ENCODE data around the gene CDK5.

- no peak for TF ChIP-seq CTCF (IDR thresholded peaks at IDR 0.05 in 2 of 3, conservative IDR thresholded peaks at IDR 0.05 in 1 of 3; ENCODE audit: insufficient read depth in 2 of 3, low read depth in 1 of 3, low read length in 3 of 3)
- TF ChIP-seq USF2 (CRISPR knock-in tag; IDR thresholded peaks at IDR 0.05) = no peak
- TF ChIP-seq REST (IDR thresholded peaks at IDR 0.05; ENCODE audit: borderline replicate concordance) = no peak
- no peak for TF ChIP-seq REST (CRISPR knock-in tag; IDR thresholded peaks at IDR 0.05; ENCODE audit: low read depth)
- TF ChIP-seq JUND (IDR thresholded peaks at IDR 0.05; ENCODE audit: borderline replicate concordance, low read depth, low read length) = no peak
- no peak for TF ChIP-seq JUND (tag; IDR thresholded peaks at IDR 0.05; ENCODE audit: borderline replicate concordance, low read depth, low read length)
- no peak for TF ChIP-seq ZBTB8A (IDR thresholded peaks at IDR 0.05; ENCODE audit: partially characterized antibody)
- TF ChIP-seq TAF1 (IDR thresholded peaks at IDR 0.05; ENCODE audit: control insufficient read depth, extremely low read depth, insufficient read depth, low read length, severe bottlenecking) = no peak
- TF ChIP-seq CBX2 (IDR thresholded peaks at IDR 0.05; ENCODE audit: insufficient read depth, low read length, poor library complexity, severe bottlenecking) = no peak
- TF ChIP-seq POLR2AphosphoS5 (IDR thresholded peaks at IDR 0.05; ENCODE audit: control insufficient read depth, insufficient read depth, low read depth, low read length) = no peak
- TF ChIP-seq MNT (conservative IDR thresholded peaks at IDR 0.05) = no peak
- TF ChIP-seq ATF6 (CRISPR knock-in tag; IDR thresholded peaks at IDR 0.05) = no peak
- TF ChIP-seq GATAD2A (IDR thresholded peaks at IDR 0.05) = no peak
Observed at GRCh38 chr7:151019130-151019447, 38.6 kb downstream of the CDK5 start.

Measured in K562 (cell line).